Parathyroid adenoma (tissue), 2 donors: ENCODE measurements around the gene SPECC1L.

Experiments used
- H2AFZ ChIP-seq: fragments of 300-600 bp; sonication (generic); one replicate; pipeline ENCODE4 v1.7.0; 2017; ENCODE audit warnings: antibody characterized with exemption, mild to moderate bottlenecking
- H3K27ac ChIP-seq: fragments of 300-600 bp; sonication (generic); one replicate; pipeline ENCODE4 v1.7.0; 2017
- H3K27me3 ChIP-seq: fragments of 300-600 bp; sonication (generic); one replicate; pipeline ENCODE4 v1.7.0; 2017; ENCODE audit warnings: low read length; ENCODE audit not compliant: control insufficient read depth, insufficient read depth
- H3K36me3 ChIP-seq: fragments of 300-600 bp; sonication (generic); one replicate; pipeline ENCODE4 v1.7.0; 2017; ENCODE audit warnings: low read length; ENCODE audit not compliant: control insufficient read depth, insufficient read depth
- H3K4me1 ChIP-seq: fragments of 300-600 bp; sonication (generic); one replicate; pipeline ENCODE4 v1.7.0; 2017; ENCODE audit warnings: control low read depth
- H3K4me2 ChIP-seq: fragments of 300-600 bp; sonication (generic); one replicate; pipeline ENCODE4 v1.7.0; 2017; ENCODE audit warnings: low read length
- H3K4me3 ChIP-seq: fragments of 300-600 bp; sonication (generic); one replicate; pipeline ENCODE4 v1.7.0; 2017; ENCODE audit warnings: low read depth, low read length
- H3K79me2 ChIP-seq: fragments of 300-600 bp; sonication (generic); one replicate; pipeline ENCODE4 v1.7.0; 2017; ENCODE audit warnings: control low read depth
- H3K9ac ChIP-seq: fragments of 300-600 bp; sonication (generic); one replicate; pipeline ENCODE4 v1.7.0; 2017; ENCODE audit warnings: mild to moderate bottlenecking
- H3K9me3 ChIP-seq: fragments of 300-600 bp; sonication (generic); one replicate; pipeline ENCODE4 v1.7.0; 2017; ENCODE audit warnings: low read length; ENCODE audit not compliant: control insufficient read depth
- TF ChIP-seq, protein P1 (sequence below): fragments of 300-600 bp; sonication (generic); IDR thresholded peaks from one replicate; pipeline ENCODE4 v1.7.0; 2017; ENCODE audit warnings: antibody characterized with exemption, mild to moderate bottlenecking
- donor health status: primary hyperparathyroidism.

SPECC1L gene

DNA sequence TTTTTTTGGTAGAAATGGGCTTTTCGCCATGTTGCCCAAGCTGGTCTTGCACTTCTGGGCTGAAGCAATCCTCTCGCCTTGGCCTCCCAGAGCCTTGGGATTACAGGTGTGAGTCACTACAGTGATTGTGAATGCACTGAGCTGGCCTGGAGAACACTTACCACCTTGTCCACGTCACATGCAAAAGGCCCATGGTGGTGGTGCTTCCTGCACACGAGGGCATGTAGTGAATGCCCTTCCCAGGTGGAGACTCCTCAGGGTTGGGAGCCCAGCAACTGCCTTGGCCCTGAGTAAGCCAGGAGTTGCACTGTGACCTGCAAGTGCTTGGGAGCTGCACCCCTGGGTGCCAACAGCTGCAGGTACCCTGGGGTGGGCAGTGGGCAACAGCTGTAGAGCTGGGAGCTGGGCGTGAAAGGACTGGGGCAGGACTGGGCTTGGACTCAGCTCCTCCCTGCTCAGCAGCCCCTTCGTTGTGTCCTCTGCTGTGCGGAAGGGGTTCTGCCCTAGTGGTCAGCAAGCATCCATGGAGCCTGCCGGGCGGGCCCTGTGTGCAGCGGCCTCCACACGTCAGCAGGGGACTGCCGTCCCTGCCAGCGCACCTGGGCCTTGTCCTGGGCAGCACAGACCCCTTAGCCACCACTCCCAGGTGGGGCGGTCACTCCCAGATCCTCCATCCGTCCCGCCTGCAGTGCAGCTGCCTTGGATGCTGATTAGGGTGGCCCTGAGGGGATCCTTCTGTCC is 147.4 kb downstream of the SPECC1L start:
- H3K36me3 ChIP-seq = no peaks in the 10 kb centered on the region
- no peak overlapping the region for H3K9ac ChIP-seq
- no peaks in the 10 kb centered on the region for H3K79me2 ChIP-seq
- no peak overlapping the region for H3K4me3 ChIP-seq
- H3K4me2 ChIP-seq = no peak overlapping the region
- H3K27ac ChIP-seq = no peak overlapping the region
- no peaks in the 10 kb centered on the region for H3K9me3 ChIP-seq
- H3K4me1 ChIP-seq = no peaks in the 10 kb centered on the region
- no peak overlapping the region for H2AFZ ChIP-seq
- TF ChIP-seq, protein P1, sequence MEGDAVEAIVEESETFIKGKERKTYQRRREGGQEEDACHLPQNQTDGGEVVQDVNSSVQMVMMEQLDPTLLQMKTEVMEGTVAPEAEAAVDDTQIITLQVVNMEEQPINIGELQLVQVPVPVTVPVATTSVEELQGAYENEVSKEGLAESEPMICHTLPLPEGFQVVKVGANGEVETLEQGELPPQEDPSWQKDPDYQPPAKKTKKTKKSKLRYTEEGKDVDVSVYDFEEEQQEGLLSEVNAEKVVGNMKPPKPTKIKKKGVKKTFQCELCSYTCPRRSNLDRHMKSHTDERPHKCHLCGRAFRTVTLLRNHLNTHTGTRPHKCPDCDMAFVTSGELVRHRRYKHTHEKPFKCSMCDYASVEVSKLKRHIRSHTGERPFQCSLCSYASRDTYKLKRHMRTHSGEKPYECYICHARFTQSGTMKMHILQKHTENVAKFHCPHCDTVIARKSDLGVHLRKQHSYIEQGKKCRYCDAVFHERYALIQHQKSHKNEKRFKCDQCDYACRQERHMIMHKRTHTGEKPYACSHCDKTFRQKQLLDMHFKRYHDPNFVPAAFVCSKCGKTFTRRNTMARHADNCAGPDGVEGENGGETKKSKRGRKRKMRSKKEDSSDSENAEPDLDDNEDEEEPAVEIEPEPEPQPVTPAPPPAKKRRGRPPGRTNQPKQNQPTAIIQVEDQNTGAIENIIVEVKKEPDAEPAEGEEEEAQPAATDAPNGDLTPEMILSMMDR = no peak
- no peaks in the 10 kb centered on the region for H3K27me3 ChIP-seq

DNA sequence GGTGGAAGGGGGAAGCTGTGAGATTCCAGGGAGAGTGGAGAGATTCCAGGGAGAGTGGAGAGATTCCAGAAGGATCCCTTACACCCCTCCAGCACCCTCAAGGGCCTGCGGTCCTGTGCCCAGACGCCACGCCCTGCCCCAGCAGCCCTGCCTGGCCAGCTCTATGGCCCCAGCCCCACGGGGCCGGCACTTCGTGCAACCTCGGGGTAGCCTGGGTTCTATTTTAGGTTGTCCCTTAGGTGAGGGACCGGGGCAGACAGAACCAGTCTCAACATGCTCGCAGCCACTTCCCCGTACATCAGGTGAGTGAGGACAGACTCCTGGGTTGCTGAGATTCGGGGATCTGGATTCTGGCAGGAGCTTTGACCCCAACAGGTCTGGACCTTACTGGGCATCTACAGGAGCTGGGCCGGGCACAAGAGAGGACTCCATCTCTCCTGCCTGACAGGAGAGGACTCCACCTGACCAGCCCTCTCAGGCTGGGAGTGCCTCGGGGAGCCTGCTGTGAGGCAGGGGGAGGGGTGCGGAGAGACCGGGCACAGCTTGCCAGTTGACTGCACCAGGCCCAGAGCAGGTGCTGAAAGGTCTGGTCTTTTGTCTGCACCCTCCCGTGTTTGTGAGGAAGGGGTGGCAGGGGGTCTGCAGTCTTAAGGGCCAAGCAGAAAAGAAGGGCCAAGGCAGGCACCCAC is 148.3 kb downstream of the SPECC1L start:
- H3K9ac ChIP-seq = no peak overlapping the region
- H3K4me2 ChIP-seq = no peak overlapping the region
- TF ChIP-seq, protein P1 = no peak
- no peak overlapping the region for H3K27ac ChIP-seq
- H3K4me3 ChIP-seq = no peak overlapping the region
- no peaks in the 10 kb centered on the region for H3K36me3 ChIP-seq
- H3K79me2 ChIP-seq = no peaks in the 10 kb centered on the region
- H3K27me3 ChIP-seq = no peaks in the 10 kb centered on the region
- H2AFZ ChIP-seq = no peak overlapping the region
- H3K9me3 ChIP-seq = no peaks in the 10 kb centered on the region
- H3K4me1 ChIP-seq = no peaks in the 10 kb centered on the region

DNA sequence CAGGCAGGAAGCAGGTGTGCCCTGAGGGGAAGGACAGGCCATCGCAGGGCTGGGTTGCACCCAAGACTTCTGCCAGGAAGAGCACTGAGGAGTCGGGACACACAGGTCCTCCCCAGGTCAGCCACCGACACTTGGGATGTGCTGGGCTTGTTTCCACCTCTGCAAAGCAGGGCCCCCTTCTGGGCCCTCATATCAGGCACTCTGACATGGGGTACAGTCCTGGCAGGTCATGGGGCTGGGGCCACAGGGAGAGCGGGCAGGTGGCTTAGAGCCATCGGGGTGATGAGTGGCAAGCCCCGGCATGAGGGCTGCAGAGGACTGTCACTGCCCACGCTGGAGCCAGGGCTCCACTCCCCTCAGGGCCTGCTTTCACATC is 148.8 kb downstream of the SPECC1L start:
- H3K9ac ChIP-seq = no peak overlapping the region
- no peak overlapping the region for H3K27ac ChIP-seq

DNA sequence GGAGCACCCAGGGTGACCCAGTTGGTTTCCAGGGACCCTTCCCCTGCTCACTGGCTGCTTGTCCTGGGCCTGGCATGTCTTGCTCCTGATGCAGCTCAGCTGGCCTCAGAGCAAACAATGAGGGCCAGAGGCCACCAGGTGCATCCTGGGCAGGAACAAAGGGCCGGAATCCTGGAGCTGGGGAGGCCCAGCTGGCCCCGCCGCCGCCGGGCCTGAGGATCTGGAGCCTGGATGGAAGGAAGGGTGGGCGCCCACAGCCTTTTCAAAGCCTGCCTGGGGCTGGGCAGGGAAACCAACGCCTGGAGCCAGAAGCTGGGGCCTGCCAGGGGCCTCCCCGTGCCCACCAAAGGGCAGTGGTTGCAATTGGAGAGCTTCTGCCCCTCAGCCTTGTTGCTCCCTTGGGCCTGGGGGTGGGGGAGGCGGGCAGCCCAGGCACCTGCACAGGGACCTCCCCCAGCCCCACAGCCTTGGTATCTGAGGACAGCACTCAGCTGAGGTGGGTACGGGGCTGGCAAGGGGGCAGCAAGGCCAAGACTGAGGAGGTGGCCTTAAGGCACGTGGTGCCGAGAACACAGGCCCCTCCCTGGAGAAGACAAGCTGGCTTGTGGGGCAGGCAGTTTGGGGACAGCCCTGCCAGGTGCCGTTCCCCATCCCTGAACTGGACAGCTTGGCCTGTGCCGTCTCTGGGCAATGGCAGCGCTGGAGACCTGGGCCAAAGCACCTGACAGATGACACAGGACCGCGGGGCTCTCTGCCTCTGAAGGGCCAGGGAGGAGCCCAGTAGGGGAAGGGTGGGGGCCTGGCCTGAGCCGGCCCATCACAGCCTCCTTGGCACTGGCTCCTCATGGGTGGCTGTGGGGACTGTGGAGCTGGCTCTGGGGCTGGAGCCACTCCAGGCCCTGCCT is 149.7 kb downstream of the SPECC1L start:
- H3K4me1 ChIP-seq = no peaks in the 10 kb centered on the region
- H3K27me3 ChIP-seq = no peaks in the 10 kb centered on the region
- no peaks in the 10 kb centered on the region for H3K9me3 ChIP-seq
- no peak overlapping the region for H3K27ac ChIP-seq
- H3K9ac ChIP-seq = no peak overlapping the region
- H3K79me2 ChIP-seq = no peaks in the 10 kb centered on the region
- H3K4me2 ChIP-seq = no peak overlapping the region
- TF ChIP-seq, protein P1 = no peak
- H3K36me3 ChIP-seq = no peaks in the 10 kb centered on the region
- no peak overlapping the region for H3K4me3 ChIP-seq
- H2AFZ ChIP-seq = no peak overlapping the region

More for the DNA sequence above, 148.8 kb downstream of the SPECC1L start:
- Histone ChIP-seq H3K4me2 (no peak overlapping the region), H3K27me3 (no peaks in the 10 kb centered on the region), H3K9me3 (no peaks in the 10 kb centered on the region), H2AFZ (no peak overlapping the region), H3K4me1 (no peaks in the 10 kb centered on the region), H3K79me2 (no peaks in the 10 kb centered on the region), H3K36me3 (no peaks in the 10 kb centered on the region), H3K4me3 (no peak overlapping the region)
- TF ChIP-seq, protein P1 = no peak
